Activated CD8-positive, alpha-beta T cell treated with anti-CD3 and anti-CD28 coated beads, Interleukin-2, amount 10 ng/mL, durations not matched to agents 7 days and 5 days (primary cell): Measurements from ENCODE around the gene PITPNB. TPM values are rescaled to one million over a fixed set of nuclear protein-coding genes. Genes with fewer than 3 reads are reported as not detected.

Experiments used
- ATAC-seq: fragments of 150-1000 bp; cut with Tn5 transposase; one replicate; pipeline ENCODE4 v1.10.0; 2021; ENCODE audit warnings: moderate library complexity
- CTCF ChIA-PET: fragments of 350-600 bp; sonication (Branson Sonifier 250); formaldehyde crosslinking; loops from one replicate; lab custom pipeline; 2021; ENCODE audit warnings: antibody characterized with exemption; lab: Charles Lee
- POLR2A ChIA-PET: fragments of 350-600 bp; sonication (Branson Sonifier 250); formaldehyde crosslinking; loops from one replicate; lab custom pipeline; 2021; ENCODE audit warnings: antibody characterized with exemption; lab: Charles Lee
- DNase-seq: peaks from one replicate; pipeline ENCODE4 v3.0.0-alpha.2; 2020
- H3K27ac Mint-ChIP-seq: one replicate; pipeline ENCODE4 v1.8.0; 2021; ENCODE audit warnings: mild to moderate bottlenecking, mixed read lengths
- H3K27me3 Mint-ChIP-seq: one replicate; pipeline ENCODE4 v1.8.0; 2021; ENCODE audit warnings: low read depth, mixed read lengths
- H3K36me3 Mint-ChIP-seq: one replicate; pipeline ENCODE4 v1.8.0; 2021; ENCODE audit warnings: low read depth, mixed read lengths
- H3K4me1 Mint-ChIP-seq: one replicate; pipeline ENCODE4 v1.8.0; 2021; ENCODE audit warnings: low read depth, mixed read lengths
- H3K4me3 Mint-ChIP-seq: one replicate; pipeline ENCODE4 v1.8.0; 2021; ENCODE audit warnings: mild to moderate bottlenecking, mixed read lengths
- H3K9me3 Mint-ChIP-seq: one replicate; pipeline ENCODE4 v1.8.0; 2022; ENCODE audit warnings: mixed read lengths; ENCODE audit not compliant: insufficient read depth
- total RNA-seq, 2 experiments: library from RNA; stranded (reverse); gene quantifications; one replicate each; pipeline ENCODE4 v1.2.3, GENCODE V29; 2021

PITPNB gene
- 10 to 100 TPM; 78.7 to 84.1 TPM for total RNA-seq

GRCh38 chr22:27919222-27919941, at the start of gene PITPNB:
Gene PITPNB, minus strand, starts transcription at chr22:27919256. Its CDS starts 65 bp downstream, at chr22:27919191.
- no peaks in the 10 kb centered on the region for H3K9me3 Mint-ChIP-seq
- peaks cover 59% of the 10 kb centered on the region for H3K4me1 Mint-ChIP-seq
- CTCF ChIA-PET: interaction anchor here (0.9 to 2.7 kb wide), 9 partner anchors 9 to 41 kb away, joined by 3 to 20 read pairs (median 4); no protein-coding TSS in a partner anchor
- H3K36me3 Mint-ChIP-seq: peaks cover 50% of the 10 kb centered on the region
- DNase-seq (peak; percentile 98), ATAC-seq (peak; percentile 90)
- H3K4me3 Mint-ChIP-seq: peak within 1 kb of the TSS; percentile 94
- POLR2A ChIA-PET: interaction anchor here (0.9 to 1.2 kb wide), 5 partner anchors 16 to 44 kb away, joined by 3 to 7 read pairs (median 4); no protein-coding TSS in a partner anchor
- peak within 1 kb of the TSS; percentile 98 for H3K27ac Mint-ChIP-seq
- no peaks in the 10 kb centered on the region for H3K27me3 Mint-ChIP-seq

DNA sequence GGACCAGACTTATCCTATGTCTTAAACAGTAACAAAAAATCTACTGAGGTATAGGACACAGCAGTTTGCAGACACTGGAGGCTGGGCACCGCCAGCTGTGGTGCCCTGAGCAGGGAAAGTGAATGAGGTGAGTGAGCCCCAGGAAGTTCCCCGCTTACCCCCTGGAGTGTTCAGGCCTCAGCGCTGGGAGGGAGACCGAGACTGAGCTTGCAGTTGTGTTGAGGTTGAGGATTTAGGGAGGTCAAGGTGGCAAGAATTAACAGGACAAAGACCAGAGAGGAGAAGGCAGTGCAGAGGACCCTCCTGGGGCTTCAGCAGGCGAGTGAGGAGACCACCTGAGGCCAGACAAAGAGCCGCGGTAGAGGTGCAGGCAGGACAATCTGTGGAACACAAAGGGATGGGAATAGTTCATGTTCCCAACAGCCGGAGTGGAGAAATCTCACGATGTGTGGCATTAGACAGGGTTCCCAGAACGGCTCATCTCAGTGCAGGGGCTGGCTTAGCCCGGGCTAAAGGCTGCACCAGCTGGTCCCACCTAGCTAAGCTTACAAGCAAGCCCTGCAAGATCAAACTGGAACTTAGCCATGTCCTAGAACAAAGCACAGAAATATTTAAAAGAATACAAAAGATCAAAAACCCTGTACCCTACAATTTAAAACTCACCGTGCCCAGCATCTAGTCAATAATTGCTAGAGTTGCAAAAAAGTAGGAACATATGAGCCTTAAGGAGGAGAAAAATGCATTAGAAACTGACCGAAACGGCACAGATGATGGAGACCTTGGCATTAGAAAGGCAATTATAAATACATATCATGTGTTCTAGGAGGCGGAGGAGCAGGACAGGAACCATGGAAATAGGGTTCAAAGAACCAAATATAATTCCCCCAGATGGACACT, 47.4 kb upstream of the PITPNB start:
- POLR2A ChIA-PET: no interaction called here
- ATAC-seq: no peak
- peaks cover 2% of the 10 kb centered on the region for H3K36me3 Mint-ChIP-seq
- H3K9me3 Mint-ChIP-seq: no peaks in the 10 kb centered on the region
- no peak overlapping the region for H3K27ac Mint-ChIP-seq
- DNase-seq: no peak
- CTCF ChIA-PET: no interaction called here
- H3K4me3 Mint-ChIP-seq: no peak overlapping the region
- H3K4me1 Mint-ChIP-seq: peaks cover 4% of the 10 kb centered on the region
- H3K27me3 Mint-ChIP-seq: no peaks in the 10 kb centered on the region

GRCh38 chr22:27962268-27963044, 43.4 kb upstream of the PITPNB start:
- ChIA-PET CTCF (no interaction called here), POLR2A (interaction anchor here (0.6 kb wide), 1 partner anchor 10 kb away, joined by 3 read pairs; no protein-coding TSS in a partner anchor)
- H3K27ac Mint-ChIP-seq: no peak overlapping the region
- no peaks in the 10 kb centered on the region for H3K27me3 Mint-ChIP-seq
- H3K36me3 Mint-ChIP-seq: no peaks in the 10 kb centered on the region
- peaks cover 4% of the 10 kb centered on the region for H3K4me1 Mint-ChIP-seq
- H3K9me3 Mint-ChIP-seq: no peaks in the 10 kb centered on the region
- H3K4me3 Mint-ChIP-seq: no peak overlapping the region
- ATAC-seq (no peak), DNase-seq (no peak)

GRCh38 chr22:27961680-27962079, 42.6 kb upstream of the PITPNB start:
- no peak for ATAC-seq
- no peaks in the 10 kb centered on the region for H3K27me3 Mint-ChIP-seq
- no peaks in the 10 kb centered on the region for H3K9me3 Mint-ChIP-seq
- peaks cover 4% of the 10 kb centered on the region for H3K4me1 Mint-ChIP-seq
- no peaks in the 10 kb centered on the region for H3K36me3 Mint-ChIP-seq
- no peak for DNase-seq
- POLR2A ChIA-PET: no interaction called here
- H3K4me3 Mint-ChIP-seq: no peak overlapping the region
- CTCF ChIA-PET: no interaction called here
- H3K27ac Mint-ChIP-seq: no peak overlapping the region

DNA sequence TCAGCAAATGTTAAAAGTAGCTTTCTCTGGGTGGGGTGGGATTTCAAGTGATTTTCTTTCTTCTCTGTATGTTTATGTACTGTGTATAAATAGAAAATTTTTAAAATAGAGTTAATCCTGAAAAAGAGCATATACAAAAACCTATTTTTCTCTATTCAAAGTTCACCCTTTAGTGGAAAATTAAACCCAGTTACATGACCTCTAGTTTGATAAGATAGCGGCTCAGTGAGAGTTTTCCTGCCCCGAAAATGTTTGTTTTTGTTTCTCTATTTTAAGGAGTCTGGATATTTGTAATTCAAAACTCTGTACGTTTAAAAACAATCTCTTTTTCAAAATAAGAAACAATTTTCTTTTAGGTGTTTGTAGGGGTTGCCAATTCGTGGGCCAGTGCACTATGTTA, 42.1 kb upstream of the PITPNB start:
- CTCF ChIA-PET: no interaction called here
- H3K9me3 Mint-ChIP-seq: no peaks in the 10 kb centered on the region
- DNase-seq (no peak), ATAC-seq (no peak)
- H3K4me1 Mint-ChIP-seq: peaks cover 4% of the 10 kb centered on the region
- no peak overlapping the region for H3K27ac Mint-ChIP-seq
- POLR2A ChIA-PET: no interaction called here
- no peaks in the 10 kb centered on the region for H3K36me3 Mint-ChIP-seq
- no peaks in the 10 kb centered on the region for H3K27me3 Mint-ChIP-seq
- no peak overlapping the region for H3K4me3 Mint-ChIP-seq

DNA sequence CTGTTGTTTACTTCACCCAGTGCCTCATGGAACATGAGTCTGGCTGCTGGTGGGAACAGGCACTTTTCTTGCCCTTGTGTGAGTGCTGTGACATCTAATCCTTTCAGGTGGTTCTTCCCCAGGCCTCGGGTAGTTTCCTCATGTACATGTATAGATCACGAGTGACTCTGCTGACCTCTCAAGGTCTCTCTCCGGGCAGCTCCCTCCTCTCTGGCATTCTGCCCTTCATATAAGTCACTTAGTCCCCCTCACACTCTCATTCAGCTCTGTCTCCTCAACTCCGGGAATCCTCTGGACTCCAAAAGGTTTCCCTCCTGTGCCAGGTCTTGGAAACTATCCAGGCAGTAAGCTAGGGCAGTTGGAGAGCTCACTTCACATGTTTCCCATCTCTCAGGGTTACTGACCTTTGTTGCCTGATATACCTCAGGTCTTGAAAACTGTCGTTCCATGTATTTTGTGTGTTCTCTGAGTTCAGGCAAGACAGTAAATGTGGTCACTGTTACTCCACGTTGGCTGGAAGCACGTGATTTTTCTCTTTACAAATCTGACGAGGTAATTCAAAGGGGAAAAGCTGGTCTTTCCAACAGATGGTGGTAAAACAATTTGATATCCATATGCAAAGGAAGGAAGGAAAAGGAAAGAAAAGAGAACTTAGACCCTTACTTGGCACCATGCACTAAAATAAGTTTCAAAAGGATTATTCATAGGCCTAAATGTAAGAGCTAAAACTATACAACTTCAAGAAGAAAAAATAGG, 40.5 kb upstream of the PITPNB start:
- ChIA-PET POLR2A (interaction anchor here (0.6 kb wide), 1 partner anchor 412 kb away, joined by 3 read pairs; no protein-coding TSS in a partner anchor), CTCF (no interaction called here)
- H3K36me3 Mint-ChIP-seq: no peaks in the 10 kb centered on the region

DNA sequence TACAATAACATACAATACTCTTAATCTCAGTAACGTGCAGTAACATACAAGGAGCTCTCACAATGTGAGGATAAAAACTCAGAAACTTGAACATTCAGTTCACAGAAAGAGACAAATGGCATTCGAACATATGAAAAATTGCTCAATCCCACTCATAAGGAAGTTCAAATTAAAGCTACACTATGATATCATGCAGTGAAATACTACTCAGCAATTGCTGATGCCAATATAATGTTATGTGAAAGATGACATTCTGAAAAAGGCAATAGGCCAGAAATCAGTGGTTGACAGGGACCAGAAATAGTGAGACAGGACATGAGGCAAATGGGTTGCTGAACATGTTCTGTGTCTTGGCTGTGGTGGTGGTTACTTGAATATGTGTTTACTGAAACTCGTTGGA, 33.7 kb upstream of the PITPNB start:
- Mint-ChIP-seq H3K4me3 (no peak overlapping the region), H3K27me3 (no peaks in the 10 kb centered on the region), H3K4me1 (no peaks in the 10 kb centered on the region), H3K27ac (no peak overlapping the region), H3K9me3 (no peaks in the 10 kb centered on the region), H3K36me3 (no peaks in the 10 kb centered on the region)
- ATAC-seq: no peak
- no peak for DNase-seq
- ChIA-PET POLR2A (no interaction called here), CTCF (no interaction called here)

More for the DNA sequence above, 40.5 kb upstream of the PITPNB start:
- ATAC-seq (no peak), DNase-seq (no peak)
- Mint-ChIP-seq H3K27me3 (no peaks in the 10 kb centered on the region), H3K4me3 (no peak overlapping the region), H3K27ac (no peak overlapping the region), H3K4me1 (peaks cover 4% of the 10 kb centered on the region), H3K9me3 (no peaks in the 10 kb centered on the region)

- no peak overlapping the region for H3K27ac Mint-ChIP-seq
- no peaks in the 10 kb centered on the region for H3K27me3 Mint-ChIP-seq
- H3K36me3 Mint-ChIP-seq: no peaks in the 10 kb centered on the region
- no peaks in the 10 kb centered on the region for H3K4me1 Mint-ChIP-seq
- no peak for DNase-seq
- H3K9me3 Mint-ChIP-seq: no peaks in the 10 kb centered on the region
- no peak overlapping the region for H3K4me3 Mint-ChIP-seq
- POLR2A ChIA-PET: interaction anchor here (0.6 kb wide), 1 partner anchor 11 kb away, joined by 3 read pairs; no protein-coding TSS in a partner anchor
- ATAC-seq: no peak
- CTCF ChIA-PET: no interaction called here
These were observed 33.0 kb upstream of the PITPNB start for GRCh38 chr22:27952091-27952490.

- H3K4me3 Mint-ChIP-seq: no peak overlapping the region
- ATAC-seq: no peak
- H3K4me1 Mint-ChIP-seq: no peaks in the 10 kb centered on the region
- no peaks in the 10 kb centered on the region for H3K27me3 Mint-ChIP-seq
- H3K9me3 Mint-ChIP-seq: no peaks in the 10 kb centered on the region
- no peak overlapping the region for H3K27ac Mint-ChIP-seq
- ChIA-PET CTCF (interaction anchor here (1.6 to 2.0 kb wide), 2 partner anchors 11 to 20 kb away, joined by 3 to 4 read pairs; no protein-coding TSS in a partner anchor), POLR2A (no interaction called here)
- DNase-seq: no peak
- no peaks in the 10 kb centered on the region for H3K36me3 Mint-ChIP-seq
These were observed 30.4 kb upstream of the PITPNB start for GRCh38 chr22:27949421-27949820.

DNA sequence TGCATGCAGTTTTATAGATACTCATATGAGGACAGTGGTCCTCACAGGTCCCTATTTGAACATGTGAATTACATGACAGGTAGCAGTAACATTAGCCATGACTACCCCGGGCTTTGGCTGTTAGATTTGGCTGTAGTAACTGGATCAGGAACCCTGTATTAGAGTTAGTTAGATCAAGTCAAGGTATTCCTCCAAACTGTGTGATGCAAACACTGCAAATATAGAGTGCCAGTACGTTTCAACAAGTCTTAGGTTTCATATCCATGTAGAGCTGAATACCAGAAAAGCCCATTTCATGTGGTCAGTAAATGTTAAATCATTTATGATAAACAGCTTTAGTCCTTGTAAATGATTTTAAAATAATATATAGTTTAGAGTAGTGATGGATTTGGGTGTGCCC, 29.5 kb upstream of the PITPNB start:
- no peaks in the 10 kb centered on the region for H3K9me3 Mint-ChIP-seq
- H3K27me3 Mint-ChIP-seq: no peaks in the 10 kb centered on the region
- no peaks in the 10 kb centered on the region for H3K4me1 Mint-ChIP-seq
- ATAC-seq (no peak), DNase-seq (no peak)
- no peaks in the 10 kb centered on the region for H3K36me3 Mint-ChIP-seq
- ChIA-PET CTCF (no interaction called here), POLR2A (no interaction called here)
- no peak overlapping the region for H3K4me3 Mint-ChIP-seq
- no peak overlapping the region for H3K27ac Mint-ChIP-seq

GRCh38 chr22:27947448-27947847, 28.4 kb upstream of the PITPNB start:
- Mint-ChIP-seq H3K27ac (no peak overlapping the region), H3K27me3 (no peaks in the 10 kb centered on the region), H3K9me3 (no peaks in the 10 kb centered on the region), H3K4me3 (no peak overlapping the region), H3K36me3 (no peaks in the 10 kb centered on the region), H3K4me1 (no peaks in the 10 kb centered on the region)
- ATAC-seq (no peak), DNase-seq (no peak)
- POLR2A ChIA-PET: no interaction called here
- CTCF ChIA-PET: interaction anchor here (1.0 kb wide), 1 partner anchor 28 kb away, joined by 3 read pairs; no protein-coding TSS in a partner anchor
